NT2/D1 (cell line): ENCODE measurements around the gene QRICH2.
"Not testable (repeated sequence)": the region's sequence is repeated elsewhere in the genome, so short reads cannot be mapped to it uniquely, and the experiment has no call there.

Experiments
- DNase-seq: peaks from one replicate; pipeline ENCODE4 v3.0.0-alpha.2; 2011; ENCODE audit warnings: low read depth, low spot score
- H3K27me3 ChIP-seq: 2 replicates; pipeline ENCODE4 v1.6.0; 2011; ENCODE audit warnings: mild to moderate bottlenecking; ENCODE audit not compliant: insufficient read length, insufficient read depth
- H3K36me3 ChIP-seq: 2 replicates; pipeline ENCODE4 v1.6.1; 2011; ENCODE audit warnings: mild to moderate bottlenecking, low read length, mixed read lengths; ENCODE audit not compliant: insufficient read depth, insufficient read length
- H3K4me1 ChIP-seq: 2 replicates; pipeline ENCODE4 v1.5.1; 2011; ENCODE audit not compliant: insufficient read depth, insufficient read length
- H3K4me3 ChIP-seq: 2 replicates; pipeline ENCODE4 v1.5.1; 2011; ENCODE audit warnings: low read depth; ENCODE audit not compliant: insufficient read length
- H3K9ac ChIP-seq: 2 replicates; pipeline ENCODE4 v1.6.0; 2011; ENCODE audit warnings: low read depth; ENCODE audit not compliant: insufficient read length
- H3K9me3 ChIP-seq: 2 replicates; pipeline ENCODE4 v1.5.1; 2011; ENCODE audit warnings: mild to moderate bottlenecking, low read length; ENCODE audit not compliant: insufficient read depth
- SUZ12 ChIP-seq: IDR thresholded peaks from 2 replicates; pipeline ENCODE4 v1.6.1; 2011; ENCODE audit not compliant: insufficient read length, insufficient read depth; ENCODE audit errors: extremely low read depth
- YY1 ChIP-seq: IDR thresholded peaks from 2 replicates; pipeline ENCODE4 v1.6.1; 2011; ENCODE audit not compliant: insufficient read length, insufficient read depth
- ZNF274 ChIP-seq: IDR thresholded peaks from 2 replicates; pipeline ENCODE4 v1.6.1; 2011; ENCODE audit warnings: mild to moderate bottlenecking, low read depth, low read length

QRICH2 gene

GRCh38 chr17:76237859-76238313, 70.2 kb downstream of the QRICH2 start:
- no peak overlapping the region for H3K4me3 ChIP-seq
- TF ChIP-seq ZNF274 (no peak), SUZ12 (no peak), YY1 (no peak)
- H3K27me3 ChIP-seq: peaks cover 40% of the 10 kb centered on the region
- no peak for DNase-seq
- H3K4me1 ChIP-seq: peaks cover 5% of the 10 kb centered on the region
- no peaks in the 10 kb centered on the region for H3K9me3 ChIP-seq
- H3K9ac ChIP-seq: no peak overlapping the region
- no peaks in the 10 kb centered on the region for H3K36me3 ChIP-seq

- H3K9ac ChIP-seq: no peak overlapping the region
- peaks cover 33% of the 10 kb centered on the region for H3K27me3 ChIP-seq
- no peaks in the 10 kb centered on the region for H3K9me3 ChIP-seq
- no peaks in the 10 kb centered on the region for H3K36me3 ChIP-seq
- peaks cover under 1% of the 10 kb centered on the region for H3K4me1 ChIP-seq
- no peak overlapping the region for H3K4me3 ChIP-seq
- DNase-seq: no peak
- no peak for TF ChIP-seq ZNF274
- no peak for TF ChIP-seq SUZ12
- no peak for TF ChIP-seq YY1
Measured at GRCh38 chr17:76236603-76237002, 71.5 kb downstream of the QRICH2 start.

DNA sequence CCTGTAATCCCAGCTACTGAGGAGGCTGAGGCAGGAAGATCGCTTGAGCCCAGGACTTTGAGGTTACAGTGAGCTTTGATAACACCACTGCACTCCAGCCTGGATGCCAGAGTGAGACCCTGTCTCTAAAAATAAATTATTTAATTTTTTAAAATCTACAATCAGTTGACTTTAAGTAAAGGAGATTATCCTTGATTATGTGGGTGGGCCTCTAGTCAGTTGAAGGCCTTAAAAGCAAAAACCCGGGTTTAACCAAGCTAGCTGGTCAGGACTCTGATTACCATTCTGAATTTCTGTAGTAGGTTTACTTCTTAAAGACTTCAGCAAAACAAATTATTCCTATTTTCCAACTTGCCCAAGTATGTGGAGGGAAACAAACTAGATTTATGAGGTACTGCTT, 72.2 kb downstream of the QRICH2 start:
- Histone ChIP-seq H3K27me3 (peaks cover 26% of the 10 kb centered on the region), H3K36me3 (no peaks in the 10 kb centered on the region), H3K4me1 (no peaks in the 10 kb centered on the region), H3K9ac (no peak overlapping the region), H3K4me3 (no peak overlapping the region), H3K9me3 (no peaks in the 10 kb centered on the region)
- no peak for DNase-seq
- TF ChIP-seq SUZ12 (no peak), YY1 (no peak), ZNF274 (no peak)

- peaks cover 17% of the 10 kb centered on the region for H3K27me3 ChIP-seq
- TF ChIP-seq YY1 (no peak), SUZ12 (no peak), ZNF274 (no peak)
- no peaks in the 10 kb centered on the region for H3K4me1 ChIP-seq
- no peaks in the 10 kb centered on the region for H3K36me3 ChIP-seq
- H3K4me3 ChIP-seq: no peak overlapping the region
- DNase-seq: no peak
- H3K9ac ChIP-seq: no peak overlapping the region
- no peaks in the 10 kb centered on the region for H3K9me3 ChIP-seq
Measured at GRCh38 chr17:76234354-76234679, 73.8 kb downstream of the QRICH2 start.

- peaks cover 12% of the 10 kb centered on the region for H3K27me3 ChIP-seq
- H3K36me3 ChIP-seq: no peaks in the 10 kb centered on the region
- no peak overlapping the region for H3K4me3 ChIP-seq
- no peak overlapping the region for H3K9ac ChIP-seq
- H3K9me3 ChIP-seq: no peaks in the 10 kb centered on the region
- no peak for DNase-seq
- no peaks in the 10 kb centered on the region for H3K4me1 ChIP-seq
- TF ChIP-seq SUZ12 (no peak), ZNF274 (no peak), YY1 (no peak)
Measured at GRCh38 chr17:76233588-76234353, 74.3 kb downstream of the QRICH2 start.

DNA sequence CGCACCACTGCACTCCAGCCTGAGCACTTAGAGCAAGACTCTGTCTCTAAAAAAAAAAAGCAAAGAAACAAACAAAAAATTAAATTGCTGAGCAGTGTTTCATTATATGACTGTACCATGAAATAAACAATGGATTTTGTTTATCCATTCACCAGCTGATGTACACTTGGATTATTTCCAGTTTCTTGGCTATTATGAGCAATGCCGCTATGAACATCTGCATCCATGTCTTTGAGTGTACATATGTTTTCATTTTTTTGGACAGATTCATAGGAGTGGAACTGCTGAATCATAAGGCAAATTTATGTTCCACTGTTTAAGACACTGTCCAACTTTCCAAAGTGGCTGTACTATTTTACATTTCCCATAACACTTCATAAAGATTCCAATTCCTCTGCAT, 75.7 kb downstream of the QRICH2 start:
- Histone ChIP-seq H3K4me1 (no peaks in the 10 kb centered on the region), H3K36me3 (no peaks in the 10 kb centered on the region), H3K4me3 (no peak overlapping the region), H3K9ac (no peak overlapping the region), H3K9me3 (no peaks in the 10 kb centered on the region), H3K27me3 (peaks cover under 1% of the 10 kb centered on the region)
- TF ChIP-seq ZNF274: no peak
- no peak for TF ChIP-seq SUZ12
- TF ChIP-seq YY1: no peak
- no peak for DNase-seq

GRCh38 chr17:76226749-76227148, 81.3 kb downstream of the QRICH2 start:
- not testable (repeated sequence) for H3K4me3 ChIP-seq, H3K4me1 ChIP-seq, H3K9me3 ChIP-seq, H3K27me3 ChIP-seq, H3K9ac ChIP-seq, DNase-seq, H3K36me3 ChIP-seq

GRCh38 chr17:76225373-76226086, 82.5 kb downstream of the QRICH2 start:
- not testable (repeated sequence) for DNase-seq, H3K4me1 ChIP-seq, H3K9me3 ChIP-seq, H3K9ac ChIP-seq, H3K27me3 ChIP-seq, H3K4me3 ChIP-seq, H3K36me3 ChIP-seq
